ENCODE measurements around the gene SMURF1.

Gene SMURF1

GRCh38 chr7:99002827-99003212 lies 141.1 kb downstream of the SMURF1 start:
- TF ChIP-seq CTCF (IDR thresholded peaks at IDR 0.05; ENCODE audit: low read length) (no peak), EZH2 (IDR thresholded peaks at IDR 0.05; ENCODE audit: borderline replicate concordance, low read length) (no peak)
- no peaks in the 10 kb centered on the region for H3K27me3 ChIP-seq (ENCODE audit: insufficient read depth, low read length)
- H3K4me2 ChIP-seq (ENCODE audit: low read length), result no peak overlapping the region
- H3F3A ChIP-seq (ENCODE audit: insufficient read depth, low read length), result no peaks in the 10 kb centered on the region
- H3K27ac ChIP-seq (ENCODE audit: low read depth, low read length, poor library complexity, severe bottlenecking), result no peak overlapping the region
- no peaks in the 10 kb centered on the region for H3K9me2 ChIP-seq (ENCODE audit: low read depth, low read length)
- H3K36me3 ChIP-seq (ENCODE audit: insufficient read depth, low read length), result peaks cover 87% of the 10 kb centered on the region
- no peak overlapping the region for H3K9ac ChIP-seq (ENCODE audit: low read length)
- H4K20me1 ChIP-seq (ENCODE audit: insufficient read depth, low read length), result no peaks in the 10 kb centered on the region
- H3K4me1 ChIP-seq (ENCODE audit: insufficient read depth, low read length, severe bottlenecking), result no peaks in the 10 kb centered on the region
- no peaks in the 10 kb centered on the region for H3K79me2 ChIP-seq (ENCODE audit: insufficient read depth, low read length)
- H3K9me3 ChIP-seq (ENCODE audit: low read length), result no peaks in the 10 kb centered on the region
- no peak overlapping the region for H3K4me3 ChIP-seq (ENCODE audit: low read depth, low read length, poor library complexity, severe bottlenecking)
- no peak overlapping the region for H2AFZ ChIP-seq (ENCODE audit: low read length)

- TF ChIP-seq EZH2 (IDR thresholded peaks at IDR 0.05; ENCODE audit: borderline replicate concordance, low read length) (no peak), CTCF (IDR thresholded peaks at IDR 0.05; ENCODE audit: low read length) (no peak)
- no peaks in the 10 kb centered on the region for H3K79me2 ChIP-seq (ENCODE audit: insufficient read depth, low read length)
- no peak overlapping the region for H3K9ac ChIP-seq (ENCODE audit: low read length)
- no peaks in the 10 kb centered on the region for H3K9me2 ChIP-seq (ENCODE audit: low read depth, low read length)
- no peak overlapping the region for H3K4me3 ChIP-seq (ENCODE audit: low read depth, low read length, poor library complexity, severe bottlenecking)
- H3K4me2 ChIP-seq (ENCODE audit: low read length), result no peak overlapping the region
- no peaks in the 10 kb centered on the region for H3F3A ChIP-seq (ENCODE audit: insufficient read depth, low read length)
- peaks cover 90% of the 10 kb centered on the region for H3K36me3 ChIP-seq (ENCODE audit: insufficient read depth, low read length)
- H3K27ac ChIP-seq (ENCODE audit: low read depth, low read length, poor library complexity, severe bottlenecking), result no peak overlapping the region
- H3K9me3 ChIP-seq (ENCODE audit: low read length), result no peaks in the 10 kb centered on the region
- H2AFZ ChIP-seq (ENCODE audit: low read length), result no peak overlapping the region
- H4K20me1 ChIP-seq (ENCODE audit: insufficient read depth, low read length), result no peaks in the 10 kb centered on the region
- no peaks in the 10 kb centered on the region for H3K4me1 ChIP-seq (ENCODE audit: insufficient read depth, low read length, severe bottlenecking)
- no peaks in the 10 kb centered on the region for H3K27me3 ChIP-seq (ENCODE audit: insufficient read depth, low read length)
These were observed 141.6 kb downstream of the SMURF1 start for GRCh38 chr7:99002148-99002826.

GRCh38 chr7:99001482-99002147 lies 142.3 kb downstream of the SMURF1 start:
- H3K4me2 ChIP-seq (ENCODE audit: low read length), result no peak overlapping the region
- H3K27ac ChIP-seq (ENCODE audit: low read depth, low read length, poor library complexity, severe bottlenecking), result no peak overlapping the region
- no peaks in the 10 kb centered on the region for H3K9me3 ChIP-seq (ENCODE audit: low read length)
- no peaks in the 10 kb centered on the region for H4K20me1 ChIP-seq (ENCODE audit: insufficient read depth, low read length)
- no peaks in the 10 kb centered on the region for H3F3A ChIP-seq (ENCODE audit: insufficient read depth, low read length)
- H2AFZ ChIP-seq (ENCODE audit: low read length), result no peak overlapping the region
- H3K9ac ChIP-seq (ENCODE audit: low read length), result no peak overlapping the region
- TF ChIP-seq EZH2 (IDR thresholded peaks at IDR 0.05; ENCODE audit: borderline replicate concordance, low read length), result no peak
- no peak for TF ChIP-seq CTCF (IDR thresholded peaks at IDR 0.05; ENCODE audit: low read length)
- H3K36me3 ChIP-seq (ENCODE audit: insufficient read depth, low read length), result peaks cover 85% of the 10 kb centered on the region
- no peaks in the 10 kb centered on the region for H3K9me2 ChIP-seq (ENCODE audit: low read depth, low read length)
- no peaks in the 10 kb centered on the region for H3K79me2 ChIP-seq (ENCODE audit: insufficient read depth, low read length)
- H3K4me3 ChIP-seq (ENCODE audit: low read depth, low read length, poor library complexity, severe bottlenecking), result no peak overlapping the region
- H3K27me3 ChIP-seq (ENCODE audit: insufficient read depth, low read length), result no peaks in the 10 kb centered on the region
- no peaks in the 10 kb centered on the region for H3K4me1 ChIP-seq (ENCODE audit: insufficient read depth, low read length, severe bottlenecking)
